Activated T-cell treated with anti-CD3 and anti-CD28 coated beads for 1 hour (primary cell): Measurements from ENCODE around the gene ERC1.
"Not testable (repeated sequence)": the region's sequence is repeated elsewhere in the genome, so short reads cannot be mapped to it uniquely, and the experiment has no call there.

Experiments used
- DNase-seq: peaks from one replicate; pipeline ENCODE4 v3.0.0-alpha.2; 2020; ENCODE audit warnings: low read depth

The ERC1 gene

GRCh38 chr12:1289371-1290155, 298.5 kb downstream of the ERC1 start:
- DNase-seq = no peak

- DNase-seq = no peak
Measured at GRCh38 chr12:1290716-1291115, 299.7 kb downstream of the ERC1 start.

GRCh38 chr12:1291601-1292332, 300.7 kb downstream of the ERC1 start:
- DNase-seq = no peak

GRCh38 chr12:1293901-1294300, 302.9 kb downstream of the ERC1 start:
- DNase-seq = no peak

- DNase-seq = no peak
Measured at GRCh38 chr12:1297206-1297605, 306.2 kb downstream of the ERC1 start.

- no peak for DNase-seq
Measured at GRCh38 chr12:1297639-1298175, 306.7 kb downstream of the ERC1 start.

- no peak for DNase-seq
Measured at GRCh38 chr12:1300460-1300859, 309.4 kb downstream of the ERC1 start.

GRCh38 chr12:1302201-1302870, 311.3 kb downstream of the ERC1 start:
- no peak for DNase-seq

GRCh38 chr12:1305063-1305434, 314.0 kb downstream of the ERC1 start:
- DNase-seq = no peak

- no peak for DNase-seq
Measured at GRCh38 chr12:1305791-1306500, 314.9 kb downstream of the ERC1 start.

GRCh38 chr12:1306817-1307216, 315.8 kb downstream of the ERC1 start:
- DNase-seq = no peak

GRCh38 chr12:1307796-1308195, 316.8 kb downstream of the ERC1 start:
- DNase-seq = no peak

GRCh38 chr12:1309613-1310012, 318.6 kb downstream of the ERC1 start:
- DNase-seq = no peak

GRCh38 chr12:1310653-1311052, 319.6 kb downstream of the ERC1 start:
- no peak for DNase-seq

- no peak for DNase-seq
Measured at GRCh38 chr12:1311145-1311544, 320.1 kb downstream of the ERC1 start.

- no peak for DNase-seq
Measured at GRCh38 chr12:1313906-1314305, 322.9 kb downstream of the ERC1 start.

GRCh38 chr12:1314523-1314922, 323.5 kb downstream of the ERC1 start:
- no peak for DNase-seq

- not testable (repeated sequence) for DNase-seq
Measured at GRCh38 chr12:1316991-1317390, 326.0 kb downstream of the ERC1 start.

- no peak for DNase-seq
Measured at GRCh38 chr12:1318327-1319031, 327.5 kb downstream of the ERC1 start.

- DNase-seq = no peak
Measured at GRCh38 chr12:1319212-1319611, 328.2 kb downstream of the ERC1 start.

GRCh38 chr12:1320021-1320420, 329.0 kb downstream of the ERC1 start:
- no peak for DNase-seq
